Activated T-cell treated with anti-CD3 and anti-CD28 coated beads, Interleukin-2, amount 50 U/mL, for 72 hours (primary cell): ENCODE results near the gene MMS22L. TPM values are rescaled to one million over a fixed set of nuclear protein-coding genes. Genes with fewer than 3 reads are reported as not detected.
"Not testable (repeated sequence)": the region's sequence is repeated elsewhere in the genome, so short reads cannot be mapped to it uniquely, and the experiment has no call there.

Experiments
- ATAC-seq, 2 donors: fragments of 150-1000 bp; cut with Tn5 transposase; replicated peaks in 1 of 2; 2 replicates each; pipeline ENCODE4 v1.10.0; 2021; ENCODE audit warnings: moderate library complexity in 2 of 2, mild to moderate bottlenecking in 1 of 2
- DNase-seq, 2 donors: peaks; one replicate each; pipeline ENCODE4 v3.0.0; 2021 to 2022; ENCODE audit warnings: mixed read lengths in 1 of 2
- H3K27ac Mint-ChIP-seq: one replicate; pipeline ENCODE4 v1.8.0; 2022; ENCODE audit warnings: mild to moderate bottlenecking, moderate library complexity, mixed read lengths
- H3K27me3 Mint-ChIP-seq: one replicate; pipeline ENCODE4 v1.8.0; 2022; ENCODE audit warnings: low read depth, mixed read lengths
- H3K36me3 Mint-ChIP-seq, 2 donors: one replicate each; pipeline ENCODE4 v1.8.0; 2022; ENCODE audit warnings: mixed read lengths in 2 of 2, mild to moderate bottlenecking in 1 of 2; ENCODE audit not compliant: insufficient read depth in 2 of 2
- H3K4me1 Mint-ChIP-seq: one replicate; pipeline ENCODE4 v1.8.0; 2022; ENCODE audit warnings: low read depth, mixed read lengths
- H3K4me3 Mint-ChIP-seq, 2 donors: one replicate each; pipeline ENCODE4 v1.8.0; 2022; ENCODE audit warnings: mild to moderate bottlenecking in 2 of 2, mixed read lengths in 2 of 2, moderate library complexity in 2 of 2
- H3K9me3 Mint-ChIP-seq, 2 donors: one replicate each; pipeline ENCODE4 v1.8.0; 2022; ENCODE audit warnings: mixed read lengths in 2 of 2
- total RNA-seq, 2 donors: library from RNA; stranded (reverse); gene quantifications; one replicate each; pipeline ENCODE4 v1.2.3, GENCODE V29; 2022

Gene MMS22L
- total RNA-seq, 2 donors from 2014 or later = 47.3 to 59.1 TPM

DNA sequence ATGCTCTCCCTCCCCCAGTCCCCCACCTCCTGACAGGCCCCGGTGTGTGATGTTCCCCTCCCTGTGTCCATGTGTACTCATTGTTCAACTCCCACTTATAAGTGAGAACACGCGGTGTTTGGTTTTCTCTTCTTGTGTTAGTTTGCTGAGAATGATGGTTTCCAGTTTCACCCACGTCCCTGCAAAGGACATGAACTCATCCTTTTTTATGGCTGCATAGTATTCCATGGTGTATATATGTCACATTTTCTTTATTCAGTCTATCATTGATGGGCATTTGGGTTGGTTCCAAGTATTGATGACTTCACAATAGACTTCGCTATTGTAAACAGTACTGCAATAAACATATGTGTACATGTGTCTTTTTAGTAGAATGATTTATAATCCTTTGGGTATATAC lies 127.6 kb downstream of the MMS22L start:
- H3K27me3 Mint-ChIP-seq, H3K4me3 Mint-ChIP-seq, H3K27ac Mint-ChIP-seq, H3K4me1 Mint-ChIP-seq, H3K9me3 Mint-ChIP-seq, DNase-seq, ATAC-seq: not testable (repeated sequence)
- H3K36me3 Mint-ChIP-seq = peaks cover 16 to 38% of the 10 kb centered on the region in 2 donors

DNA sequence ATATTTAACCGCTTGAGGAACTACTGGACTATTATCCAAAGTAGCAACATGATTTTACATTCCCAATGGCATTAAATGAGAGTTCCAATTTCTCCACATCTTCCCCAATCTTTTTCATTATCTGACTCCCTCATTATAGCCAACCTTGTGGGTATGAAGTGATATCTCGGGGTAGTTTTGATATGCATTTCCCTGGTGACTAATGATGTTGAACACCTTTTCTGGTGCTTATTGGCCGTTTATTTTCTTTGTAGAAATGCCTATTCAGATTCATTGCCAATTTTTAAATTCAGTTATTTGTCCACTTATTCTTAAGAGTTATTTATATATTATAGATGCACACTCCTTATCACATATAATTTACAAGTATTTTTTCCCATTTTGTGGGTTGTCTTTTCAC lies 129.0 kb downstream of the MMS22L start:
- no peak overlapping the region for H3K27ac Mint-ChIP-seq
- H3K27me3 Mint-ChIP-seq = no peaks in the 10 kb centered on the region
- no peak overlapping the region for H3K4me3 Mint-ChIP-seq
- no peaks in the 10 kb centered on the region for H3K4me1 Mint-ChIP-seq
- peaks cover 12 to 36% of the 10 kb centered on the region in 2 donors for H3K36me3 Mint-ChIP-seq
- H3K9me3 Mint-ChIP-seq = peaks cover 8 to 9% of the 10 kb centered on the region in 2 donors
- no peak for DNase-seq
- ATAC-seq = no peak

DNA sequence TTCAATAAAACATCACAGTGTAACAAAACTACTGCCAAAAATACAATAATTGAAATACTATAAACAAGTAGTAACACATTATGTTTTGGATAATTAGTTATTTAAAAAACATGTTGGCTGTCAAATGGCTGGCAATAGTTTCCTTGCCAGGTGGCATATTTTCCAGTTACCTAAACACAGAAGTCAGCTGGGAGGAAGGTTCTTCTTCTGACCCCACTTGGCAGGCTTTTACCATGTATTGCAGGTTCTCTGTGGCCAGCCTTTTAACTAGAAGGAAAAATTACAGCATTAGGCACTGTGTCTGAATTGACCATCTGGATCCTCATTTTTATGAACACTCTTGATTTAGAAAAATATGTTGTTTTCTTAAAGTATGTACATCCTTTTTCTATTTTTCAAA lies 131.4 kb downstream of the MMS22L start:
- Mint-ChIP-seq H3K36me3 (peaks cover 0 to 18% of the 10 kb centered on the region in 2 donors), H3K27ac (no peak overlapping the region), H3K9me3 (no peaks in the 10 kb centered on the region), H3K4me1 (no peaks in the 10 kb centered on the region), H3K27me3 (no peaks in the 10 kb centered on the region), H3K4me3 (no peak overlapping the region)
- ATAC-seq (no peak), DNase-seq (no peak)

DNA sequence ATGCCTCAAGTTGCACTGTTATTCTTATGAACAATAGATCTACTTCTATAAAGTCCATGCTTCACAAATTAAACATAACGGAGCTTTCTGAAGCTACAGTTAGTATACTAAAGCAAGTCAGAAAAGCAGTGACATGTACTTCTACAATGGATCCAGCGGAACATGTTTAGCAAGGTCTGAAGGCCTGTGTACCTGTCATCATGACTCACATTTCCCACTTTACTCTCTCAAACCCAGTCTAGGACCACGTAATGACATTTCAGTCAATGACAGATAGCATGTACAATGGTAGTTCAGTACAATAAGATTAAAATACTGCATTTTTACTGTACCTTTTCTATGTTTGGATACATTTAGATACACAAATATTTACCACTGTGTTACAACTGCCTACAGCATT lies 132.1 kb downstream of the MMS22L start:
- Mint-ChIP-seq H3K36me3 (peaks cover 0 to 15% of the 10 kb centered on the region in 2 donors), H3K27ac (peak overlapping the region; percentile 31), H3K27me3 (no peaks in the 10 kb centered on the region), H3K9me3 (no peaks in the 10 kb centered on the region), H3K4me1 (no peaks in the 10 kb centered on the region), H3K4me3 (no peak overlapping the region)
- ATAC-seq (peak; percentile 60 to 73), DNase-seq (no peak)

DNA sequence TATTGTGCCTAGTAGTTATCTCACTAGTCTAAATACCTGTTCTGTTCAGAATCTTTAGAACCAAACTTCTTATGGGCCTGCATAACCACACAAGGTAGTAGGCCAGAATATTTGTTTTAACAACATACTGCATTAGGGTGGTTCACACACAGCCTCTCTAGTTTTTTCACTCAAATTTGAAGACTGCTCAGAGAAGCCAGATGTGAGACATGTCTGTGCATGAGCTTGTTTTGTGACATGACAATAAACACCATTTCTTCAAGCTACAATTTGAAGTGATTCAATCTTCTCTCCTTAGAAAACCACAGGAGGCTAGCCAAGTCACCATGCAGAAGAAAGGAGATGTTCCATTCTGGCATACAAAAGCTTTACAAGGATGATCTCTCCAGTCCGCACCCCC lies 135.6 kb downstream of the MMS22L start:
- no peaks in the 10 kb centered on the region for H3K9me3 Mint-ChIP-seq

DNA sequence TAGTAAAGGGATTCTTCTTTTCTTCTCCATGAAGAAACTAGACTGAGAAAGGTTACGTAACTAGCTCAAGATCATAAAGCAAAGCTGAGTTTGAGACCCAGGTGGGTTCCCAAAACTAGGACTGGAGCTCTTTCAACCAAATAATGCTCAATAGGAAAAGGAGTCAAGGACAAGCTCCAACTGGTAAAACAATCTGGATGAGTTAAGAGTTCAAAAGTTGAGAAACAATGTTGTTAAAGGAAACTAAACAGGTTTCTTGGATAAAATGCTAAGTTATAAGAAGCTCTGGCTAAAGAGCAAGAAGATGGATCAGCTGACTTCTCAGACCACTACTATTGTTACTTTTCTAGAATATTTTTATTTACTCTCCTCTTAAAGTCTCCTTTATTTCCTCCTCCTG lies 137.3 kb downstream of the MMS22L start:
- Mint-ChIP-seq H3K36me3 (peaks cover 0 to 14% of the 10 kb centered on the region in 2 donors), H3K9me3 (no peaks in the 10 kb centered on the region), H3K4me1 (no peaks in the 10 kb centered on the region), H3K4me3 (no peak overlapping the region), H3K27ac (peak overlapping the region; percentile 33), H3K27me3 (no peaks in the 10 kb centered on the region)
- DNase-seq (no peak), ATAC-seq (no peak)

More for the DNA sequence above, 135.6 kb downstream of the MMS22L start:
- Mint-ChIP-seq H3K4me1 (no peaks in the 10 kb centered on the region), H3K4me3 (no peak overlapping the region), H3K36me3 (peaks cover 0 to 14% of the 10 kb centered on the region in 2 donors), H3K27ac (no peak overlapping the region), H3K27me3 (no peaks in the 10 kb centered on the region)
- no peak for DNase-seq
- ATAC-seq = no peak

DNA sequence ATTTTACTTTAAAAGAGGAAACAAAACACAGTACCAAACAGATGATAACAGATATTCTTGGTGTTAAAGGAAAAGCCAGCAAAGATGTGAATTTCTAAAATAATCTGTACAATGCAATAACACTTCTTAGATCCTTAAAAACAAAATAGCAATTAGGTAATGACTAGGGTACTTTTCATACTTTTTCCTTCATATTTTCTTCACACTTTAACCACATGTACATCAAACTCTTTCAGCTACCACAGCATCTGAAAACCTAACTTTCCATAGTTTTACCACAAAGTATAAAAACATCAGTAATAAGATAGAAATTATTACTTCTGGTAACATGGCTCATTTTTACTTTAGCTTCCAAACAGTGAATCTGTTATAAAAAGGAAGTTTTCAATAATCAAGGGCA lies 141.3 kb downstream of the MMS22L start:
- peaks cover 6% of the 10 kb centered on the region for H3K4me1 Mint-ChIP-seq
- DNase-seq (no peak), ATAC-seq (no peak)
- H3K27me3 Mint-ChIP-seq = no peaks in the 10 kb centered on the region
- no peak overlapping the region for H3K27ac Mint-ChIP-seq
- no peak overlapping the region for H3K4me3 Mint-ChIP-seq
- peaks cover 0 to 4% of the 10 kb centered on the region in 2 donors for H3K36me3 Mint-ChIP-seq
- H3K9me3 Mint-ChIP-seq = no peaks in the 10 kb centered on the region

DNA sequence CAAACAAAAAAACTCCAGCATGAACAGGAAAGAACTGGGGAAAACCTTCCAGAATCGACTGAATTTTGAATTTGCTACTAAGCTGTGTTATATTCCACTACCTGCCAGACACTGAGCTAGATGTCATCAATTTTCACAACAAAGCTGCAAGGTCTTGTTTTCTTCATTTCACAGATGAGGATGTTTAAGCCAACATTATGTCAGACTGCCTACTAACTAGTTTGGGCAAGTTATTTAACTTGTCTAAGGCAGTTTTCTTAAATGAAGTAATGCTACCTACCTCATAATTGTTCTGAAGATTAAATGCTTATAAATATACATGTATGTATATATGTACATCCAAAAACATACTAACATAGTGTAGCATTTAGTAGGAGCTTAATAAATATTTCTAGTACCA lies 144.4 kb downstream of the MMS22L start:
- H3K4me1 Mint-ChIP-seq = peaks cover 6% of the 10 kb centered on the region
- H3K36me3 Mint-ChIP-seq = no peaks in the 10 kb centered on the region
- H3K27ac Mint-ChIP-seq = no peak overlapping the region
- DNase-seq = no peak
- H3K9me3 Mint-ChIP-seq = no peaks in the 10 kb centered on the region
- no peak for ATAC-seq
- no peaks in the 10 kb centered on the region for H3K27me3 Mint-ChIP-seq
- H3K4me3 Mint-ChIP-seq = no peak overlapping the region

DNA sequence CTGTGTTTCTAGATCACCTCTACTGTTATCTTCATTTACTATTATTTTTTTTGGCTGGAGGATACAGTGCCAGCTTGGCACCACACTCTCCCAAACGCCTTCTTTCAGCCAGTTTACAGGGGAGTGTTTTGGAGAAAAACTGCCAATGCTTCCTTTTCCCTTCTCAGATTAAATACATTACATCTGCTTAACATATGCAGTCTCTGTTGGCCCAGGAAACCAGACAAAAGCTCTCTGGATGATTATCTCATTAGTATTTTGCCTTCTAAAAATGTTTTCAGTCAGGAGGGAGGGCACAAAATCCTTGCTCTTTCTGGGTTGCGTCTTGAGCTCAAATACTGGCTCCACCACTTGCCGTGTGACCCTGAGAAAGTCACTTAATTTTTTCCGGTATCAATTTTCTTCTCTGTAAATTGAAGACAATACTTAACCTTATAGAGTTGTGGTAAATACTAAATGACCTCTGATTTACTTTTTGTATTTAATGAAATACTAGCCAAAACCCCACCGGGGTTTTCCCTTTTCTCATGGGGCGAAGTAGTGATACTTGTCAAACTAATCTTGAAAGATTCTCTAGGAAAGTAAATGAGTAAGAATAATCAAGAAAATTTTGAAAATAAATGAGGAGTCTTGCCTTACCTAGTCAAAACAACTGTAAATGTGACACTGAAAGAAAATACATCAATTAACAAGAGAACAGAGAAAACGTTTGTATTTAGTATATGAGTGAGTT lies 146.2 kb downstream of the MMS22L start:
- H3K27ac Mint-ChIP-seq = no peak overlapping the region
- H3K27me3 Mint-ChIP-seq = no peaks in the 10 kb centered on the region
- DNase-seq (no peak), ATAC-seq (no peak)
- H3K9me3 Mint-ChIP-seq = no peaks in the 10 kb centered on the region
- H3K36me3 Mint-ChIP-seq = no peaks in the 10 kb centered on the region
- peaks cover 6% of the 10 kb centered on the region for H3K4me1 Mint-ChIP-seq
- H3K4me3 Mint-ChIP-seq = no peak overlapping the region

DNA sequence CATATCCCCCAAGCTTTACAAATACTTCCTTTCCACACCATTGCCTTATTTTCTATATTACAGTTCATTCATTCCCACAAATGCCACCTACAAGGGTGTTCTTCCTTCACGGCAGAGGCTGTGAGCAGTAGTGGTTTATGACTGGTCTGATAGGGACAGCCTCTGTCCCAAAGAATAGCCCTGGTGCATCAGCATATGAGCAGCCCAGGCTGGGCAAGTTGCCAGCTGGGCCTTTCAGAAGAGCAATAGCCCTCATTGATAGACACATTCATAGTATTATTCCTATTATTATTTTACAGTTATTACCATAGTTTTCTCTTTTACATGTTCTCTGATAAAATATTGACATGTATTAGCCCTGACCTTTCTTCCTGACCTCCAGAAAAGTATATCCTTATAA lies 149.9 kb downstream of the MMS22L start:
- Mint-ChIP-seq H3K27me3 (no peaks in the 10 kb centered on the region), H3K4me1 (peaks cover 6% of the 10 kb centered on the region), H3K9me3 (no peaks in the 10 kb centered on the region), H3K27ac (no peak overlapping the region), H3K4me3 (no peak overlapping the region), H3K36me3 (no peaks in the 10 kb centered on the region)
- ATAC-seq (no peak), DNase-seq (no peak)

DNA sequence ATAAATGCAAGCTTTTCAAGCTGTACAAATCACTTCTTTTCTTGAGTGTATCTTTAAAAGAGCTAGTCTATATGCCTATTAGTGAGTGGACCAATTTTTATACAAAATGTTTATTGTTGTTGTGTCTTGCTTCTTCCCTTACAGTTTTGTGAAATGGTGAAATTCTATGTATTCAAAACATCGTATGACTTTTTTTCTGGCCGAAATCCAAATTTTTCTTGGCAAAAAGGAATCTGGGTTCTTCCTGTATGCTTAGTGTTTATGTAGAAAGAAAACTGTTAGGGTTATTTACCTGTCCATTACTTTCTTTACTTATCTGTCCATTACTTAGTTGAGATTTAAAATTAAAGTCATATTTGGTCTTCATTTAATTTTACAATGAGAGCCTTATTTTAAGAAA lies 153.9 kb downstream of the MMS22L start:
- ATAC-seq (no peak), DNase-seq (no peak)
- H3K27ac Mint-ChIP-seq = no peak overlapping the region
- no peaks in the 10 kb centered on the region for H3K4me1 Mint-ChIP-seq
- no peaks in the 10 kb centered on the region for H3K9me3 Mint-ChIP-seq
- no peak overlapping the region for H3K4me3 Mint-ChIP-seq
- no peaks in the 10 kb centered on the region for H3K27me3 Mint-ChIP-seq
- H3K36me3 Mint-ChIP-seq = no peaks in the 10 kb centered on the region

DNA sequence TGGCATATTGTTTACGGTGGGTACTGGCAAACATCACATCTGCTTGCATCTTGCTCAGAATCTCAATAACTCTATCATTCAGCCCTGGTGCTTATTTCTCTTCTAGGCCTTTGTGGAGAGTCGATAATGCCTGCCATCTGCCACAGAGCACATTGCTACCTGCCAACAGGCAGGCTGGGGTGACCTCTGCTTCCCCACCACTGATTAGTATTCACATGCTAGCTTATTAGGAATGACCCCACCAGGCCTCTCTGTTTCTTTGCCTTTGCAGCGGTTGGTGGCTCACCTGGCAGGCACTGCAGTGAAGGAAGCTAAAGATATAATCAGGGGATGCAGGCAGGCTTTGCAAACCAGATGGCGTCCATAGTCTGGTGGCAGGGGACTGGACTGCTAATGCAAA lies 154.5 kb downstream of the MMS22L start:
- Mint-ChIP-seq H3K4me3 (no peak overlapping the region), H3K27me3 (no peaks in the 10 kb centered on the region), H3K27ac (no peak overlapping the region), H3K9me3 (no peaks in the 10 kb centered on the region), H3K4me1 (no peaks in the 10 kb centered on the region), H3K36me3 (no peaks in the 10 kb centered on the region)
- no peak for DNase-seq
- no peak for ATAC-seq

DNA sequence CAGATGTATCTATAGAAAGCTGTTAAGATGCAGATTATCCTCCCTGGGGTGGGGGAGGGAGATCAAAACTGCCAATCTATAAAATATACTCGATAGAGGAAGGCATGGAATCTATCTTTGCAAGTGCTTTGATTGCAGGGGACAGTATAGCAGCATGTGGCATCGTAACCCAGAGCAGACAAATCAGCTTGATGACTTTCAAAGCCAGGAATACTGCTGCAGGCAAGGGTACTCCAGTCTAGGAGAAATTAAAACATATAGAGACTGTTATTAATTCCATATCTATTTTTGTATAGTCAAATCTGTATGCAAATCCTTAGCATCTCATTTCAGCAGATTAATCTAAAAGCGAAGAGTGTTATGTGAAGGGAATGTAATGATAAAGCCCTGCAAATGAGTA lies 159.4 kb downstream of the MMS22L start:
- Mint-ChIP-seq H3K36me3 (no peaks in the 10 kb centered on the region), H3K27me3 (no peaks in the 10 kb centered on the region), H3K27ac (no peak overlapping the region)

DNA sequence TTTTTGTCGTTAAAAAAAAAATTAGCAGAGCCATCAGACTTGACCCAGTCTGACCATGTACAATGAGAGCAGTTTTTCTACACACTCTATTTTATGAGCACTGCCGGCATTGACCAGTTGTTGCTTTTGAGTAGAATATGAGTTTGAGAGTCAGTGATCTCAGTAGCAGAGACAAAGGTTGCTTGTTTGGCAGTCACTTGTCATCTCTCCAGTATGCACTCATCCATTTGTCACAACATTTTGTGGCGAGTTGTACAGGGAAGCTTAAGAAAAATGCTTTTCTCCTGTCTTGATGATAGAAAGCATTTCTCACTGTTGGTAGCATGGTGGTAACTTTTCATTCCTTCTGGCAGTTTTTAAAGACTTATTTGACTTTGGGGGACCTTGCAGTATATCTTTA lies 159.9 kb downstream of the MMS22L start:
- ATAC-seq (no peak), DNase-seq (no peak)
- no peaks in the 10 kb centered on the region for H3K4me1 Mint-ChIP-seq
- no peaks in the 10 kb centered on the region for H3K36me3 Mint-ChIP-seq
- H3K27me3 Mint-ChIP-seq = no peaks in the 10 kb centered on the region
- no peak overlapping the region for H3K27ac Mint-ChIP-seq
- H3K4me3 Mint-ChIP-seq = no peak overlapping the region
- H3K9me3 Mint-ChIP-seq = peaks cover 0 to 3% of the 10 kb centered on the region in 2 donors

More for the DNA sequence above, 159.4 kb downstream of the MMS22L start:
- peaks cover 0 to 3% of the 10 kb centered on the region in 2 donors for H3K9me3 Mint-ChIP-seq
- DNase-seq (no peak), ATAC-seq (no peak)
- H3K4me3 Mint-ChIP-seq = no peak overlapping the region
- H3K4me1 Mint-ChIP-seq = no peaks in the 10 kb centered on the region
